ENCODE results near the gene HIVEP3. TPM values are rescaled to one million over a fixed set of nuclear protein-coding genes. Genes with fewer than 3 reads are reported as not detected.

The HIVEP3 gene
- total RNA-seq (2022; extraction: Qiagen RNA extraction; ENCODE audit: low read depth) = 2.1 to 3.2 TPM (median 2.8 TPM) in 5 replicates

DNA sequence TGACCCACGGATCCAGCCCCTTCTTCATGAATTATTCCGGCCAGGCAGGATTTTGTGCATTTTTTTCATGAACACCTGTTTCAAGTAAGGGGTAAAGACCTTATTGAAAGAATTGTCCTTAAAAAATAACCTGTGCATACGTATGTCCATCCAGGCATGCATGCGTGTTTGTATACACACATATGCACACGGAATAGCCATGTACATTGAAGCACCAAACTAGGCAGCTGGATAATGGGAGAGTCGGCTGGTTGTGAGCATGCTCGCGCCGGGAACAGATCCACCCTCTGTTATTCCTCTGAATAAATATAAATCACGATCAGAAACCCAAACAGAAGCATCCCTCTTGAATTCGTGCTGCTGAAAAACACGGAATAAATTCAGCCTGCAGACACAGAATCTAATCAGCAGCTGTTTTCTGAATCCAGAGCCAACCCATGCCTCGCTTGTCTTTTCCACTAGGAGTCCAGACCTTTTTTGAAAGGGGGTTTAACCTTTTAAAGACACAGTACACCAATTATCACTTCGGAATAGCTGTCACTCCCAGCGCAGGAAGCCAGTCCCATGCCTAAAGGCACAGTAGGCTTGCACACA, at the start of gene HIVEP3:
HIVEP3 (minus strand) TSS at position 473 of the 594 bp plus-strand sequence.

DNA sequence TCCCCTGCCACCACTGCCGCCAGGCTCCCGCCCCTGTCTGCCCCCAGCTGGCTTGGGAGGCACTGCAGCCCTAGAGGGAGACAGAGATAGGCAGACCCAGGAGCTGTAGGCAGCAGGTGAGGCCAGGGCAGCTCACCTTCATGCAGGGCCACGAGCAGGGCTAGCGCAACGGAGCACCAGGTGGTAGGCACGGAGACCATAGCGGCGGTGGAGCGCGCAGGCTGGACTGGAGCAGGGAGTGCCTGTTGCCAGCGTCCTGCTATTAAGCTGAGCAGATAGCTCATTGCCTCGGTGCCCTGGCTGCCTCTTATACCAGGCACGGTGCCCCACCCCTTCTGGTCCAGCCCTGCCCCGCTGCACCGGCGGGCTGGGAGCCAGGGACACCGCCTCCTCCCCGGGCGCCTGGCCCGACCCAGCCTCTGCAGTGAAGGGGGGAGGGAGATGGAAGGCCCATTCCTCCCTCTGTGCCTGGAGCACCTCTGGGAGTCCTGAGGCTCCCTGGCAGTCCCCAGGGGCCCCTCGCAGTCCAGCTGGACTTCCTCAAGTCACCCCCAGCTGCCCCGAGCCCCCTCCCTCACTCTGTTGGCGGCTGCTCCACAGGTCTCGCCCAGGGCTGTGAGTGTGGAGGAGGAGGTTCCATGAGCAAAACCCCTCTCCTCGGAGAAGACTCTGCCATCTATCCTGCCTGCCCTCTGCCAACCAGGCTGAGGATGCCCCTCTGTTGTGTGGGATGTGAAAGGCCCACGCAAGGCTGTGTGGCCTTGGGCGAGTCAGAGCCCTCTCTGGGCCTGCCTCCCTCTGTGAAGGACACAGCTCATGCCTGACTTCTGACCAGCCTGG, 434.1 kb downstream of the HIVEP3 start, which contains the start of gene EDN2:
EDN2 (minus strand) TSS at position 282 of the 840 bp plus-strand sequence; CDS start at position 200, 82 bp downstream.

Other genes starting within 250 kb of the HIVEP3 start
- gene GUCA2B, start 234.5 kb upstream of the HIVEP3 start, total RNA-seq (2022; extraction: Qiagen RNA extraction; ENCODE audit: low read depth) = 0.28 to 0.38 TPM in 2 of 5 replicates, not detected in the others
- not detected in 5 replicates for gene GUCA2A, start 245.8 kb upstream of the HIVEP3 start, total RNA-seq (2022; extraction: Qiagen RNA extraction; ENCODE audit: low read depth)

Measured in A549 treated with RU486 at 1 μM for 4 hours (cell line).